ENCODE measurements around the gene ACTRT3. TPM values are rescaled to one million over a fixed set of nuclear protein-coding genes. Genes with fewer than 3 reads are reported as not detected.

ACTRT3 gene
- total RNA-seq, 1 donor = 4.3 TPM

GRCh38 chr3:169764882-169765612 is 4.3 kb downstream of the ACTRT3 start, which contains the start of gene TERC:
TSS of gene TERC (minus strand) at chr3:169765060.
- no peaks in the 10 kb centered on the region for H3K27me3 ChIP-seq (ENCODE audit: insufficient read depth, low read length)
- H3K4me1 ChIP-seq (ENCODE audit: insufficient read depth, low read length) = peaks cover 9% of the 10 kb centered on the region
- no peaks in the 10 kb centered on the region for H3K36me3 ChIP-seq (ENCODE audit: insufficient read depth, low read length)
- TF ChIP-seq CTCF (IDR thresholded peaks at IDR 0.05; ENCODE audit: extremely low read depth, low read depth, low read length) = no peak
- H3K9me3 ChIP-seq (ENCODE audit: low read depth, low read length) = no peaks in the 10 kb centered on the region
- H3K4me2 ChIP-seq (ENCODE audit: insufficient read depth, low read length) = peak within 1 kb of the TSS; percentile 94
- H4K20me1 ChIP-seq (ENCODE audit: insufficient read depth, low read length) = no peaks in the 10 kb centered on the region
- peak within 1 kb of the TSS; percentile 94 for H3K4me3 ChIP-seq (ENCODE audit: insufficient read depth, low read length)
- DNase-seq (ENCODE audit: insufficient read length, low spot score, missing footprints) = peak; percentile 97
- H2AFZ ChIP-seq (ENCODE audit: low read length) = peak within 1 kb of the TSS; percentile 96
- H3K79me2 ChIP-seq (ENCODE audit: insufficient read depth, low read length) = no peaks in the 10 kb centered on the region
- peak within 1 kb of the TSS; percentile 85 for H3K27ac ChIP-seq (ENCODE audit: low read depth, low read length)

GRCh38 chr3:169764312-169764881 is 5.0 kb downstream of the ACTRT3 start:
- Histone ChIP-seq H3K9me3 (ENCODE audit: low read depth, low read length) (no peaks in the 10 kb centered on the region), H3K4me1 (ENCODE audit: insufficient read depth, low read length) (peaks cover 11% of the 10 kb centered on the region), H3K4me2 (ENCODE audit: insufficient read depth, low read length) (peak overlapping the region; percentile 94), H3K4me3 (ENCODE audit: insufficient read depth, low read length) (peak overlapping the region; percentile 94), H3K27me3 (ENCODE audit: insufficient read depth, low read length) (no peaks in the 10 kb centered on the region), H3K79me2 (ENCODE audit: insufficient read depth, low read length) (no peaks in the 10 kb centered on the region), H2AFZ (ENCODE audit: low read length) (peak overlapping the region; percentile 86), H3K36me3 (ENCODE audit: insufficient read depth, low read length) (no peaks in the 10 kb centered on the region), H3K27ac (ENCODE audit: low read depth, low read length) (peak overlapping the region; percentile 85), H4K20me1 (ENCODE audit: insufficient read depth, low read length) (no peaks in the 10 kb centered on the region)
- DNase-seq (ENCODE audit: insufficient read length, low spot score, missing footprints) = peak; percentile 77
- TF ChIP-seq CTCF (IDR thresholded peaks at IDR 0.05; ENCODE audit: extremely low read depth, low read depth, low read length) = no peak

GRCh38 chr3:169760479-169760878 is 8.9 kb downstream of the ACTRT3 start:
- H3K27me3 ChIP-seq (ENCODE audit: insufficient read depth, low read length) = peaks cover 5% of the 10 kb centered on the region
- H3K4me1 ChIP-seq (ENCODE audit: insufficient read depth, low read length) = peaks cover 11% of the 10 kb centered on the region
- H3K27ac ChIP-seq (ENCODE audit: low read depth, low read length) = no peak overlapping the region
- no peak for TF ChIP-seq CTCF (IDR thresholded peaks at IDR 0.05; ENCODE audit: extremely low read depth, low read depth, low read length)
- no peak overlapping the region for H3K4me3 ChIP-seq (ENCODE audit: insufficient read depth, low read length)
- H3K4me2 ChIP-seq (ENCODE audit: insufficient read depth, low read length) = no peak overlapping the region
- no peaks in the 10 kb centered on the region for H3K9me3 ChIP-seq (ENCODE audit: low read depth, low read length)
- H3K79me2 ChIP-seq (ENCODE audit: insufficient read depth, low read length) = no peaks in the 10 kb centered on the region
- H3K36me3 ChIP-seq (ENCODE audit: insufficient read depth, low read length) = no peaks in the 10 kb centered on the region
- no peaks in the 10 kb centered on the region for H4K20me1 ChIP-seq (ENCODE audit: insufficient read depth, low read length)
- peak overlapping the region; percentile 20 for H2AFZ ChIP-seq (ENCODE audit: low read length)
- no peak for DNase-seq (ENCODE audit: insufficient read length, low spot score, missing footprints)

DNA sequence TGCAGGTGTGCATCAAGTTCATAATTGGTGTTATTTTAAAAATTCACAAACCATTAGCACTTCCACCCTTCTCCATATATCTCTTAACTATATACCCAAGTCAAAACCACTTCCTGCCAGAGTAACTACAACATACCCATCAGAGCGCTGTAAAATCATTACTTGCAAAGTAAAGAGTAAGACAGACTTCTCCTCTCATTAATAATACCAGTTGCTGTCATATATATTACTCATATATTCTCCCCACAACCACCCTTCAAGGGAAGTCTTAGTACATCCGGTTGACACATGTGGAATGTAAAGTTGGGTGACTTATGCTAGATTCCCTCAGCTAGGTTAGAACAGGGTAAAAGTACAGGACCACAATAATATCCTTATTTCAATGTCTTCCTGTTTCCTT is 10.1 kb downstream of the ACTRT3 start:
- Histone ChIP-seq H3K4me1 (ENCODE audit: insufficient read depth, low read length) (peaks cover 7% of the 10 kb centered on the region), H3K27ac (ENCODE audit: low read depth, low read length) (no peak overlapping the region), H3K79me2 (ENCODE audit: insufficient read depth, low read length) (no peaks in the 10 kb centered on the region), H3K4me3 (ENCODE audit: insufficient read depth, low read length) (no peak overlapping the region), H3K36me3 (ENCODE audit: insufficient read depth, low read length) (no peaks in the 10 kb centered on the region), H3K9me3 (ENCODE audit: low read depth, low read length) (no peaks in the 10 kb centered on the region), H2AFZ (ENCODE audit: low read length) (no peak overlapping the region), H4K20me1 (ENCODE audit: insufficient read depth, low read length) (no peaks in the 10 kb centered on the region), H3K27me3 (ENCODE audit: insufficient read depth, low read length) (peaks cover 10% of the 10 kb centered on the region), H3K4me2 (ENCODE audit: insufficient read depth, low read length) (no peak overlapping the region)
- DNase-seq (ENCODE audit: insufficient read length, low spot score, missing footprints) = no peak
- TF ChIP-seq CTCF (IDR thresholded peaks at IDR 0.05; ENCODE audit: extremely low read depth, low read depth, low read length) = no peak
